ENCODE measurements around the gene SSTR1.

SSTR1 gene

GRCh38 chr14:38217553-38217952 lies 9.8 kb downstream of the SSTR1 start:
- no peak for TF ChIP-seq CTCF (IDR thresholded peaks at IDR 0.05; ENCODE audit: low read depth, low read length)
- no peak overlapping the region for H3K4me3 ChIP-seq (ENCODE audit: low read depth, low read length)

- no peak for TF ChIP-seq CTCF (IDR thresholded peaks at IDR 0.05; ENCODE audit: low read depth, low read length)
These were observed 13.4 kb downstream of the SSTR1 start for GRCh38 chr14:38221077-38221476.

GRCh38 chr14:38224338-38224737 lies 16.6 kb downstream of the SSTR1 start:
- H3K4me3 ChIP-seq (ENCODE audit: low read depth, low read length): no peak overlapping the region
- TF ChIP-seq CTCF (IDR thresholded peaks at IDR 0.05; ENCODE audit: low read depth, low read length): no peak

More at GRCh38 chr14:38221077-38221476, 13.4 kb downstream of the SSTR1 start:
- H3K4me3 ChIP-seq (ENCODE audit: low read depth, low read length): no peak overlapping the region

GRCh38 chr14:38225946-38226345 lies 18.2 kb downstream of the SSTR1 start:
- no peak overlapping the region for H3K4me3 ChIP-seq (ENCODE audit: low read depth, low read length)
- no peak for TF ChIP-seq CTCF (IDR thresholded peaks at IDR 0.05; ENCODE audit: low read depth, low read length)

GRCh38 chr14:38226366-38226765 lies 18.7 kb downstream of the SSTR1 start:
- H3K4me3 ChIP-seq (ENCODE audit: low read depth, low read length): no peak overlapping the region
- no peak for TF ChIP-seq CTCF (IDR thresholded peaks at IDR 0.05; ENCODE audit: low read depth, low read length)

- TF ChIP-seq CTCF (IDR thresholded peaks at IDR 0.05; ENCODE audit: low read depth, low read length): no peak
- H3K4me3 ChIP-seq (ENCODE audit: low read depth, low read length): no peak overlapping the region
These were observed 25.5 kb downstream of the SSTR1 start for GRCh38 chr14:38233218-38233617.

- no peak overlapping the region for H3K4me3 ChIP-seq (ENCODE audit: low read depth, low read length)
- TF ChIP-seq CTCF (IDR thresholded peaks at IDR 0.05; ENCODE audit: low read depth, low read length): no peak
These were observed 30.6 kb downstream of the SSTR1 start for GRCh38 chr14:38238332-38238731.
